IPS-NIHi7 (cell line): ENCODE measurements around the gene P4HB.

Source experiments
- DNase-seq: peaks from one replicate; pipeline ENCODE4 v3.0.0; 2012; ENCODE audit warnings: mixed read lengths; ENCODE audit errors: extremely low spot score

P4HB gene

GRCh38 chr17:81859906-81860755, at the start of gene P4HB:
Gene P4HB (minus strand): TSS chr17:81860535. CDS start chr17:81860471, 64 bp downstream.
- no peak for DNase-seq

DNA sequence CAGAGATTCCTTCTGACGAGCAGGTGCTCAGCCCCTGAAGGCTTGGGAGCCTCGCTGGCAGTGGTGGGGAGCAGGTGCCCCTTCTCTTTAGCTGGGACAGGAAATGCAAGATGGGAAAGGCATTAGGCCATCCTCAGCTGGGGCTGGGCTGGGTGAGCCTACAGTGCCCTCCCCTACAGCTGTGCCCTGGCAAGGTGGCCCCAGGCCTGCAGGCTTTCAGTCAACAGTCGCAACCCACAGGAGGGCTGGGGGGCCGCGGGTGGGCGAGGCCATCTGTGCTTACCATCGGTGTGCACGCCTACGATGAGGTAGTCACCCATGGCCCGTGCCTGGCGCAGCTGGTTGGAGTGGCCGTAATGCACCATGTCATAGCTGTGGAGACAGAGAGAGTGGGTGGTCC, 48.9 kb upstream of the P4HB start:
- no peak for DNase-seq

GRCh38 chr17:81908793-81909192, 48.5 kb upstream of the P4HB start:
- DNase-seq, result no peak

GRCh38 chr17:81907219-81908145, 47.1 kb upstream of the P4HB start:
- DNase-seq, result no peak

DNA sequence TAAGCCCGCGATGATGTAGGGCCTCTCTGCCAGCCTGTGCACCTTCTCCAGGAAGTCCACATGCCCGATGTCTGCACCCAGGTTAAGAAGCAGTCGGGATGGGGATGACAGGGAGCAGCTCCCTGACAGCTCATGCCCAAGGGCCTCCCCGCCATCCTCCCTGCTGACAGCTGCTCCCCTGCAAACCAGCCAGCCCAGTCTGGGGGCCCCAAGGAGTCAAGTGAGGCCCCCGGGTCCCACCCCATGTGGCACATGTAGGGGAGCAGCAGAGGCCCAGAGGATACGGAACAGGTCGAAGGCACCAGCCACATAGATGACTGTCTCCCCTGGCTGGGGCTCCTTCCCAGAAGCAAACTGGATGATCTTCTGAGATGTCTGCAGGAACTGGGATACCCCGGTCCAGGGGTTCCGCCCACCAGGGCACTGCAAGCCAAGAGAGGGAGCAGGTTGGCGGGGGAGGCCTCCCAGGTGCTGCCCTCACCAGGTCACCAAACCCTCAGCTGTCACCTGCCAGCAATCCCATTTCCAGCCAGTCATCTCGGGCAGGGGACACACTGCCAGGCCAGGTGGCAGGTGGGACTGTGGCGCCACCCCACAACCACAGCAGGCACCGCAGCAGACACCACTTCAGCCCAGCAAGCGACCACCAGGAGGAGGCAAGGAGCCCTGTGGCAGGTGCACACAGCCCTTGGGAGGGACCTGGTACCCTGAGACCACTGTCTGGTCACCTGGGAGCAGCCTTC, 46.3 kb upstream of the P4HB start:
- DNase-seq, result no peak

DNA sequence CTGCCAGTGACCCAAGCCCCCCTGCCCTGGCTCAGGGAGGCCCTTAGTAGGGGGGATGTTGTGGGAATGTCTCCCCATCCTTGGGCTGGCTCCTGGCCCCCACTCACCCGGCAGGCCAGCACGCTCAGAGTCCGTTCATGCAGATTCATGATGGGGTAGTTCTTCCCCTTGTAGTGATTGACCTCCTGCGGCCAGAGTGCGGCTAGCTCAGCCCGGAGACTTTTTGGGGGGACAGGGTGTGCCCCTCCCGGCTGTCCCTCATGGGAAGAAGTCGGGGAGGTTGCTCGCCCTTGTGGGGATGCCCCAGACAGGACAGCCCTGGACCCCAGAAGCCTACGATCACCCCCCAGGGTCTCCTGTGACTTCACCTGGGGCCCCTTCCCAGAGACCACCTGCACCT, 45.7 kb upstream of the P4HB start:
- no peak for DNase-seq

DNA sequence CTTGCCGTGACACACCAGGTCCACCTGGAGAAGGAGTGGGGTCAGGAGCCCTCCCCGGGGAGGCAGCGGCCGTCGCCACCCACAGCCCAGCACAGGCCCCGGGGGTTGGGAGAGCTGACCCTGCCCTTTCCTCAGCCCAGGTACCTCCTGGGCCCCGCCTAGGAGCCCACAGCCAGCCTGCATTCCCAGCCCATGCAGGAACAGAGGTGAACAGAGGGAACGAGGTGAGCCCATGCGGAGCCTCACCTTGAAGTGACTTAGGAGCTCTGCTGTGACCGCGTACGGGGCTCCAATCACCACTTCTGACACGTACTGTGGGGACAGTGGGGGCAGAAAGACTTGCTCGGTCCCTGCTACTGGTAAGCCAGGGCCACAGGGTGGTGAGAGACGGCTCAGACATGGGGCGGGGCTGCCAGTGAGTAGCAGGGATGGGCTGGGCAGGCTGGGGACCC, 45.1 kb upstream of the P4HB start:
- DNase-seq, result no peak

- DNase-seq, result no peak
Observed at GRCh38 chr17:81904600-81905423, 44.5 kb upstream of the P4HB start.

- DNase-seq, result no peak
Observed at GRCh38 chr17:81903896-81904599, 43.7 kb upstream of the P4HB start.

DNA sequence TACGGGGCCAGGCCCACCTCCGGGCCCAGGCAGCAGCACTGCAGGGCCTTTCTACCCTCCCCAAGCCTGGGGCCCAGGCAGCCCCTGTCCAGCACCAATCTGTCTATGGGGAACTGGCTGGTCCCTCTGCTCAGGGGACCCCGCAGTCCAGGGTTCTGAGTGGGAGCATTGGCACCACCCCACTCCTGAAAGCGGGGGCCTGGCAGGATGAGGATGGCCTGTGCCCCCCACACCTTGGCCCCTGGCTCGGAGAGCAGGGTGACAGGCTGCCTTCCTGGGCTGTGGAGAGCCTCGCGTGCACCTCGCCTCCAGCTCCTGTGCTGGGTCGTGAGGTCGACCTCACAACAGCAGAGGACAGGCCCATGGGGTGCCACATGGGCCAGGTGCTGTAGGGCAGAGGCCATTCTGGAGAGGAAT, 43.1 kb upstream of the P4HB start:
- no peak for DNase-seq

DNA sequence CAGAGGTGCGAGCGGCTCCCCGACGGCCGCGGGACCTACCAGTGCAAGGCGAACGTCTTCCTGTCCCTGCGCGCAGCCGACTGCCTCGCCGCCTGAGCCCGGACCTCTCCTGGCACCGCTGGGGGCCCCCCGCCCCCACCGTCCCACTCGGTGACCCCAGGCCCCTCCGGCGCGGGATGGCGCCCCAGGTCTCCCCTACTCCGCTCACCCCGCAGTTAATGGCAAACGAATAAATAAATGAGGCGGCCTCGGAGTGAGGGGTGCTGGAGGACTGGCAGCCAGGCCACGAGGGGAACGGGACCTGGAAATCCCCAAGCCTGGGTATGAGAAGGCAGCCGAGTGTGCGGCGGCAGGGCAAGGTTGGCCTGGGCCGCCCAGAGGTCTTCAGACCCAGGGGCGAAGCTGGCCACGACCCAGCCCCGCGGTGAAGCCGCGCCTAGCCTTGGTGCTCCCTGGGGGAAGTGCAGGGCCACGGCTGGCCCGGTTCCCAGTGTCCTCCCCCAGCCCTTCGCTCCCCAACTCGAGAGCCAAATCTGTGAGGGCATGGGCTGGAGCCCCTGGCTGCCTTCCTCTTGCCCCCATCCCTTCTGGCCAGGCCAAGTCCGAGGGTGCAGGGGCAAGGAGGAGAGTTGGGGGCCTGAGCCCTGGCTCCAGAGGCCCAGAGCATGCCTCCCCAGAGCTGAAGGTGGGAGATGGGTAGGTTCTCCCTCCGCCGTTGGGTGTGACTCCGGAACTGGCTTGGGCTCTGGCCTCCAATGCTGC, 42.5 kb upstream of the P4HB start:
- DNase-seq, result no peak

DNA sequence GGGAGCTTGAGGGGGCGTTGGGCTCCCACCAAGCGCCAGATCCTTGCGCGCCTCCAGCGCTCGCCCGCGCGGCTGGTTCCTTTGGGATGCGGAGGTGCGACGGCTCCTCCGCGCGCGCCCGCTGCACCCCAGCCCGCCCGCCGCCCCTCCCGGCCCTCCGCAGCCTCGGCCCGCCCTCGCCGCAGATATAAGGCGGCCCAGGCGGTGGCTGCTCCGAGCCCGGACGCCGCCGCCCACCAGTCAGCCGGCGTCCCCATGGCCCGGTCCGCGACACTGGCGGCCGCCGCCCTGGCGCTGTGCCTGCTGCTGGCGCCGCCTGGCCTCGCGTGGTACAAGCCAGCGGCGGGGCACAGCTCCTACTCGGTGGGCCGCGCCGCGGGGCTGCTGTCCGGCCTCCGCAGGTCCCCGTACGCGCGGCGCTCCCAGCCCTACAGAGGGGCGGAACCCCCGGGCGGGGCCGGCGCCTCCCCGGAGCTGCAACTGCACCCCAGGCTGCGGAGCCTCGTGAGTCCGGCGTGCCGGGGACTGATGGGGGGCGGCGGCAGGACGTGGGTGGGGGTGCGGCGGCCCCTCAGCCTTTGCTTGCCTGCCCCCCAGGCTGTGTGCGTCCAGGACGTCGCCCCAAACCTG, 41.8 kb upstream of the P4HB start, which contains the start of gene NPB:
TSS of gene NPB (plus strand) at position 216 of the 630 bp plus-strand sequence. CDS start at position 256, 40 bp downstream.
- no peak for DNase-seq

- DNase-seq, result no peak
Observed at GRCh38 chr17:81901167-81902022, 41.1 kb upstream of the P4HB start.

DNA sequence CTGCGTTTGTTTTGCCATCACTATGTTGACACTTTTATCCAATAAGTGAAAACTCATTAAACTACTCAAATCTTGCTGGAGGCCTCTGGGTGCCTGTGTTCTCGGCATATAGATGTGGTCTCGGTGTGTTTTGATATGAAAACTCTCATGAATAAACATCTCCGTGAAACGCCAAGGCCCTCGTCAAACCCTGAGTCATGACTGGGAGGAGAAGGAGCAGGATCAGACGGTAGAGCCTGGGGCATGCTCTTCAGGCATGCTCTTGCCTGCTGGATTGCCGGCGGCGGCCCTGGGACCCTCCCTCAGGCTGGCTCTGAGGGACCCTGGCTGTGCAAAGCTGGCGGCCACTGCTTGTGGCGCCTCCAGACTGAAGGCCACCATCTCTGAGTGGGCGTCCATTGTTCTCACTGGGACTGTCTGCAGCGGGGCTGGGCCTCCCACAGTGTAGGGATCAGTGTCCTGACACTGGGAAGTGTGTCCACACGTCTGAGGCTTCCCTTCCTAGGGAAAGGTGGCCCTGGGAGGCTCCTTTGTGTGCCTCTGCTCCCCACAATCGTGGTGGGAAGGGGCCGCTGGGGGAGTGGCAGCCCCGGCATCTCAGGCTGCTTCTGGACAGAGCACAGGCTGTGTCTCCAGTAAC, 40.0 kb upstream of the P4HB start:
- DNase-seq, result no peak

DNA sequence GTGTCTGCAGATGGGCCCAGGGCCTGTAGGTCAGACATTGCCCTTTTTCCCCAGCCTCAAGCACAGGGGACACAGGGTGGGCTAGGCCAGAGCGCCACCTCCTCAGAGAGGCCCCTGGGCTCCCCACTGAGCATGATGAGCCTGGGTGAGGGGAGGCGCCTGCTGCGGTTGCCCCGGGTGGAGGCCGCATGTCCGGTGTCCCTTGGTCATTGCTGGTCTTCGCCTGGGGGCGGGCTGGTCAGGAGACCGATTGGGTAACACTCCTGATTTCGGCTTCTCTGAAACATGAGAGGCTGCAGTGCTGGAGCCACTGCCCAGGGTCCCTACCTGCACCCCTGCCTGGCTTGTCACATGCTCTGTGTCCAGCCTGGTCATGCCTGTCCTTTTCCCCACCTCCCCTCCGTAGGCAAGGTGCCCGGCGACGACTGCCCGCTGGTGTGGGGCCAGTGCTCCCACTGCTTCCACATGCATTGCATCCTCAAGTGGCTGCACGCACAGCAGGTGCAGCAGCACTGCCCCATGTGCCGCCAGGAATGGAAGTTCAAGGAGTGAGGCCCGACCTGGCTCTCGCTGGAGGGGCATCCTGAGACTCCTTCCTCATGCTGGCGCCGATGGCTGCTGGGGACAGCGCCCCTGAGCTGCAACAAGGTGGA, 39.3 kb upstream of the P4HB start:
- no peak for DNase-seq

DNA sequence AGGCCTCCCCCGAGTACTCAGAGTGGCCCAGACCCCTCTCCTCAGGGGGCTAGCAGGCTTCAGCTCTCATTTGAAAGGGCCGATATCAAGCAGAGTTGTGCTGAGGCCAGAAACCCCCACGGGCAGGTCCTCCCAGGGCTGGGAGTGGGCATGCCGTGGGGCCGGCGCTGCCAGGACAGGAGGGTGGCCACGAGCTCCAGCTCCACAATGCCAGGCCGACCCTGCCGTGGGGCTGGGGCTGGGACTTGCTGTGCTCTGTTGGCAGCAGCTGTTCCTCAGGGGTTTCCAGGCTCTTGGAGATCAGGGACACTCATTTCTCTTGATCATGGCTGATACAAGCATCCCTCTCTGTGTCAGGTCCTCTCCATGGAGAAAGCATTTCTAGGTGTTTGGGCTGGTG, 38.5 kb upstream of the P4HB start:
- no peak for DNase-seq
